NB4 (cell line): ENCODE data around the gene MKX.

ENCODE experiments used
- DNase-seq: peaks from one replicate; pipeline ENCODE4 v3.0.0; 2010; ENCODE audit warnings: low read depth
- H3K4me3 ChIP-seq: one replicate; pipeline ENCODE4 v1.5.1; 2011; ENCODE audit warnings: mild to moderate bottlenecking, low read depth, low read length, moderate library complexity
- CTCF ChIP-seq: IDR thresholded peaks from one replicate; pipeline ENCODE4 v1.5.1; 2012; ENCODE audit warnings: low read depth, low read length
- MAX ChIP-seq: IDR thresholded peaks from 2 replicates; pipeline ENCODE4 v1.6.1; 2011; ENCODE audit warnings: low read depth, low read length
- MYC ChIP-seq: IDR thresholded peaks from 2 replicates; pipeline ENCODE4 v1.6.1; 2011; ENCODE audit warnings: low read depth, low read length
- POLR2A ChIP-seq: IDR thresholded peaks from 2 replicates; pipeline ENCODE4 v1.6.1; 2011; ENCODE audit warnings: mild to moderate bottlenecking; ENCODE audit not compliant: insufficient read length; ENCODE audit errors: extremely low read depth

The MKX gene

GRCh38 chr10:27713941-27714340, 31.7 kb downstream of the MKX start:
- TF ChIP-seq CTCF = no peak
- no peak for TF ChIP-seq MAX
- TF ChIP-seq POLR2A = no peak
- no peak for TF ChIP-seq MYC
- DNase-seq = no peak
- H3K4me3 ChIP-seq = no peak overlapping the region

GRCh38 chr10:27710014-27710413, 35.6 kb downstream of the MKX start:
- no peak overlapping the region for H3K4me3 ChIP-seq
- DNase-seq = no peak
- TF ChIP-seq MAX (no peak), CTCF (no peak), MYC (no peak), POLR2A (no peak)

GRCh38 chr10:27709304-27709703, 36.3 kb downstream of the MKX start:
- H3K4me3 ChIP-seq = no peak overlapping the region
- TF ChIP-seq MYC (no peak), MAX (no peak), CTCF (no peak), POLR2A (no peak)
- DNase-seq = no peak

GRCh38 chr10:27701938-27702537, 43.6 kb downstream of the MKX start:
- no peak for DNase-seq
- TF ChIP-seq MAX (no peak), CTCF (no peak), POLR2A (no peak), MYC (no peak)
- H3K4me3 ChIP-seq = no peak overlapping the region

GRCh38 chr10:27699776-27700175, 45.8 kb downstream of the MKX start:
- no peak for DNase-seq
- no peak overlapping the region for H3K4me3 ChIP-seq
- TF ChIP-seq POLR2A (no peak), MAX (no peak), CTCF (no peak)

- no peak for DNase-seq
- H3K4me3 ChIP-seq = no peak overlapping the region
- no peak for TF ChIP-seq MYC
- no peak for TF ChIP-seq MAX
- no peak for TF ChIP-seq CTCF
- no peak for TF ChIP-seq POLR2A
Observed at GRCh38 chr10:27698961-27699360, 46.7 kb downstream of the MKX start.
